Panc1 (cell line): ENCODE measurements around the gene SPTBN4. TPM values are rescaled to one million over a fixed set of nuclear protein-coding genes. Genes with fewer than 3 reads are reported as not detected.

ENCODE experiments used
- ATAC-seq: fragments of 200-7000 bp; cut with Tn5 transposase; 2 replicates; pipeline ENCODE4 v1.9.1; 2020; ENCODE audit warnings: mild to moderate bottlenecking, moderate library complexity
- BruUV-seq: library from RNA; stranded (reverse); fragments of 400-500 nt; replicated peaks from 2 replicates; lab custom pipeline; 2021; lab: Mats Ljungman, UMichigan
- CTCF ChIA-PET: fragments of 300-600 bp; sonication (Branson Sonifier 250); formaldehyde crosslinking; loops from one replicate; lab custom pipeline; 2022; ENCODE audit warnings: antibody characterized with exemption; lab: Charles Lee
- POLR2A ChIA-PET: fragments of 300-600 bp; sonication (Branson Sonifier 250); formaldehyde crosslinking; loops from one replicate; lab custom pipeline; 2022; ENCODE audit warnings: antibody characterized with exemption; lab: Charles Lee
- DNase-seq: peaks from one replicate; pipeline ENCODE4 v3.0.0-alpha.2; 2010; ENCODE audit warnings: low read depth, low spot score
- H3K27ac ChIP-seq: 2 replicates; pipeline ENCODE4 v1.5.1; 2011; ENCODE audit warnings: mild to moderate bottlenecking, low read length, inconsistent platforms
- H3K27me3 ChIP-seq: fragments of 200-500 bp; sonication (Bioruptor generic); 2 replicates; pipeline ENCODE4 v1.6.0; 2014; ENCODE audit warnings: low read length, inconsistent platforms; ENCODE audit not compliant: control insufficient read depth, insufficient read depth
- H3K36me3 ChIP-seq: fragments of 200-500 bp; sonication (Bioruptor generic); 2 replicates; pipeline ENCODE4 v1.5.1; 2014; ENCODE audit warnings: inconsistent platforms, mild to moderate bottlenecking, low read length, moderate library complexity; ENCODE audit not compliant: control insufficient read depth, insufficient read depth
- H3K4me1 ChIP-seq: 2 replicates; pipeline ENCODE4 v1.5.1; 2011; ENCODE audit warnings: inconsistent platforms, mild to moderate bottlenecking, low read length, moderate library complexity; ENCODE audit not compliant: control insufficient read depth, insufficient read depth
- H3K4me3 ChIP-seq, 2 experiments: 2 replicates each; pipeline ENCODE4 v1.5.1; 2011 to 2012; ENCODE audit warnings: low read depth in 2 of 2, low read length in 2 of 2, mild to moderate bottlenecking in 2 of 2, inconsistent platforms in 1 of 2, moderate library complexity in 1 of 2
- H3K9me3 ChIP-seq: fragments of 200-500 bp; sonication (Bioruptor generic); 2 replicates; pipeline ENCODE4 v1.5.1; 2014; ENCODE audit warnings: low read depth, mild to moderate bottlenecking, inconsistent platforms, low read length, moderate library complexity; ENCODE audit not compliant: control insufficient read depth, insufficient read depth
- POLR2AphosphoS5 ChIP-seq: IDR thresholded peaks from 2 replicates; pipeline ENCODE4 v1.6.1; 2012; ENCODE audit warnings: mild to moderate bottlenecking, low read depth, low read length, moderate library complexity
- SIN3A ChIP-seq: IDR thresholded peaks from 2 replicates; pipeline ENCODE4 v1.6.1; 2012; ENCODE audit warnings: low read depth, mild to moderate bottlenecking, low read length, moderate library complexity, borderline replicate concordance; ENCODE audit not compliant: insufficient read depth
- TCF7L2 ChIP-seq: IDR thresholded peaks from 2 replicates; pipeline ENCODE4 v1.6.1; 2011; ENCODE audit warnings: mild to moderate bottlenecking, low read depth, low read length, inconsistent platforms
- in situ Hi-C: cut with HindIII; loops from 2 replicates; pipeline ENCODE4 v1.10.0; 2016; ENCODE audit warnings: low sequenced_read_pairs, low pct_unique_long_range_greater_than_20kb
- intact Hi-C: fragments of 100-400 bp; cut with micrococcal nuclease; formaldehyde crosslinking; loops from one replicate; pipeline ENCODE4 v1.10.0; 2022; ENCODE audit not compliant: unreplicated experiment
- total RNA-seq: library from RNA; stranded (reverse); gene quantifications from one replicate; pipeline ENCODE4 v1.2.1, GENCODE V29; 2021; ENCODE audit not compliant: unreplicated experiment
- TF ChIP-seq, protein P1 (sequence below): fragments of 450-650 bp; IDR thresholded peaks from 2 replicates; pipeline ENCODE4 v1.5.1; 2017; ENCODE audit warnings: mild to moderate bottlenecking
- TF ChIP-seq, protein P2 (sequence below), 2 experiments: IDR thresholded peaks; 2 replicates each; pipeline ENCODE4 v1.6.1; 2011 to 2012; ENCODE audit warnings: low read depth in 2 of 2, control low read depth in 1 of 2, low read length in 1 of 2, mild to moderate bottlenecking in 1 of 2, moderate library complexity in 1 of 2; ENCODE audit not compliant: insufficient read depth in 1 of 2

Gene SPTBN4
- total RNA-seq, 1 experiment from 2014 or later, result 1.2 TPM

GRCh38 chr19:40607311-40608239, 140.8 kb downstream of the SPTBN4 start:
- no peak for ATAC-seq
- Histone ChIP-seq H3K36me3 (no peaks in the 10 kb centered on the region), H3K4me3 (no peak overlapping the region), H3K27ac (no peak overlapping the region), H3K27me3 (no peaks in the 10 kb centered on the region), H3K4me1 (peaks cover 5% of the 10 kb centered on the region), H3K9me3 (no peaks in the 10 kb centered on the region)
- BruUV-seq, result no TSS peak
- no peak for DNase-seq
- TF ChIP-seq, protein P1, sequence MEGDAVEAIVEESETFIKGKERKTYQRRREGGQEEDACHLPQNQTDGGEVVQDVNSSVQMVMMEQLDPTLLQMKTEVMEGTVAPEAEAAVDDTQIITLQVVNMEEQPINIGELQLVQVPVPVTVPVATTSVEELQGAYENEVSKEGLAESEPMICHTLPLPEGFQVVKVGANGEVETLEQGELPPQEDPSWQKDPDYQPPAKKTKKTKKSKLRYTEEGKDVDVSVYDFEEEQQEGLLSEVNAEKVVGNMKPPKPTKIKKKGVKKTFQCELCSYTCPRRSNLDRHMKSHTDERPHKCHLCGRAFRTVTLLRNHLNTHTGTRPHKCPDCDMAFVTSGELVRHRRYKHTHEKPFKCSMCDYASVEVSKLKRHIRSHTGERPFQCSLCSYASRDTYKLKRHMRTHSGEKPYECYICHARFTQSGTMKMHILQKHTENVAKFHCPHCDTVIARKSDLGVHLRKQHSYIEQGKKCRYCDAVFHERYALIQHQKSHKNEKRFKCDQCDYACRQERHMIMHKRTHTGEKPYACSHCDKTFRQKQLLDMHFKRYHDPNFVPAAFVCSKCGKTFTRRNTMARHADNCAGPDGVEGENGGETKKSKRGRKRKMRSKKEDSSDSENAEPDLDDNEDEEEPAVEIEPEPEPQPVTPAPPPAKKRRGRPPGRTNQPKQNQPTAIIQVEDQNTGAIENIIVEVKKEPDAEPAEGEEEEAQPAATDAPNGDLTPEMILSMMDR, result no peak
- TF ChIP-seq SIN3A (no peak), TCF7L2 (no peak), POLR2AphosphoS5 (no peak)
- TF ChIP-seq, protein P2, sequence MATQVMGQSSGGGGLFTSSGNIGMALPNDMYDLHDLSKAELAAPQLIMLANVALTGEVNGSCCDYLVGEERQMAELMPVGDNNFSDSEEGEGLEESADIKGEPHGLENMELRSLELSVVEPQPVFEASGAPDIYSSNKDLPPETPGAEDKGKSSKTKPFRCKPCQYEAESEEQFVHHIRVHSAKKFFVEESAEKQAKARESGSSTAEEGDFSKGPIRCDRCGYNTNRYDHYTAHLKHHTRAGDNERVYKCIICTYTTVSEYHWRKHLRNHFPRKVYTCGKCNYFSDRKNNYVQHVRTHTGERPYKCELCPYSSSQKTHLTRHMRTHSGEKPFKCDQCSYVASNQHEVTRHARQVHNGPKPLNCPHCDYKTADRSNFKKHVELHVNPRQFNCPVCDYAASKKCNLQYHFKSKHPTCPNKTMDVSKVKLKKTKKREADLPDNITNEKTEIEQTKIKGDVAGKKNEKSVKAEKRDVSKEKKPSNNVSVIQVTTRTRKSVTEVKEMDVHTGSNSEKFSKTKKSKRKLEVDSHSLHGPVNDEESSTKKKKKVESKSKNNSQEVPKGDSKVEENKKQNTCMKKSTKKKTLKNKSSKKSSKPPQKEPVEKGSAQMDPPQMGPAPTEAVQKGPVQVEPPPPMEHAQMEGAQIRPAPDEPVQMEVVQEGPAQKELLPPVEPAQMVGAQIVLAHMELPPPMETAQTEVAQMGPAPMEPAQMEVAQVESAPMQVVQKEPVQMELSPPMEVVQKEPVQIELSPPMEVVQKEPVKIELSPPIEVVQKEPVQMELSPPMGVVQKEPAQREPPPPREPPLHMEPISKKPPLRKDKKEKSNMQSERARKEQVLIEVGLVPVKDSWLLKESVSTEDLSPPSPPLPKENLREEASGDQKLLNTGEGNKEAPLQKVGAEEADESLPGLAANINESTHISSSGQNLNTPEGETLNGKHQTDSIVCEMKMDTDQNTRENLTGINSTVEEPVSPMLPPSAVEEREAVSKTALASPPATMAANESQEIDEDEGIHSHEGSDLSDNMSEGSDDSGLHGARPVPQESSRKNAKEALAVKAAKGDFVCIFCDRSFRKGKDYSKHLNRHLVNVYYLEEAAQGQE (IDR thresholded peaks at IDR 0.05; ENCODE audit: insufficient read depth in 1 of 2, low read depth in 2 of 2, low read length in 1 of 2), result no peak
- in situ Hi-C loops, result no loop called here
- intact Hi-C loops, result no loop called here
- POLR2A ChIA-PET, result no interaction called here
- CTCF ChIA-PET, result interaction anchor here (0.6 kb wide), 1 partner anchor 53 kb away, joined by 15 read pairs; no protein-coding TSS in a partner anchor

DNA sequence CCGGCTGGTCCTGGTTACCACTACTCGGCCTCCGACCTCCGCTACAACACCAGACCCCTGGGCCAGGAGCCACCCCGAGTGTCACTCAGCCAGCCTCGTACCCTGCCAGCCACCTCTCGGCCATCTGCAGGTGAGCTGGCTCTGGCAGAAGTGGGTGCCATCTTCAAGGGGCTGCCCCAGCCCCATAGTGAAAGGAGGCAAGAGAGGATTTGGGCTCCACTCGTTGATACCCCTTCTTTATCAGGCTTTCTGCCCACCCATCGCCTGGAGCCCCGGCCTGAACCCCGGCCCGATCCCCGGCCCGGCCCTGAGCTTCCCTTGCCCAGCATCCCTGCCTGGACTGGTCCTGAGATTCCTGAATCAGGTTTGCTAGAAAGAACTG, 141.4 kb downstream of the SPTBN4 start:
- BruUV-seq, result no TSS peak
- POLR2A ChIA-PET, result interaction anchor here (0.7 kb wide), 1 partner anchor 43 kb away, joined by 3 read pairs; no protein-coding TSS in a partner anchor
- H3K4me1 ChIP-seq, result no peaks in the 10 kb centered on the region; the same call in 1 of the 2 replicates

More for the DNA sequence above, 141.4 kb downstream of the SPTBN4 start:
- no peaks in the 10 kb centered on the region for H3K27me3 ChIP-seq
- ATAC-seq (no peak), DNase-seq (no peak)
- TF ChIP-seq SIN3A (no peak), TCF7L2 (no peak), POLR2AphosphoS5 (no peak)
- TF ChIP-seq, protein P2 (IDR thresholded peaks at IDR 0.05; ENCODE audit: insufficient read depth in 1 of 2, low read depth in 2 of 2, low read length in 1 of 2), result no peak
- TF ChIP-seq, protein P1, result no peak
- CTCF ChIA-PET, result no interaction called here
- no peak overlapping the region for H3K27ac ChIP-seq
- in situ Hi-C loops (no loop called here), intact Hi-C loops (no loop called here)
- no peak overlapping the region for H3K4me3 ChIP-seq
- H3K36me3 ChIP-seq, result no peaks in the 10 kb centered on the region
- H3K9me3 ChIP-seq, result no peaks in the 10 kb centered on the region
